Activated CD4-positive, alpha-beta T cell treated with anti-CD3 and anti-CD28 coated beads, Interleukin-2, amount 50 U/mL, for 1 hour (primary cell): ENCODE results near the gene STK38.
"Not testable (repeated sequence)": the region's sequence is repeated elsewhere in the genome, so short reads cannot be mapped to it uniquely, and the experiment has no call there.

ENCODE experiments used
- DNase-seq: peaks from one replicate; pipeline ENCODE4 v3.0.0-alpha.2; 2020

Gene STK38

DNA sequence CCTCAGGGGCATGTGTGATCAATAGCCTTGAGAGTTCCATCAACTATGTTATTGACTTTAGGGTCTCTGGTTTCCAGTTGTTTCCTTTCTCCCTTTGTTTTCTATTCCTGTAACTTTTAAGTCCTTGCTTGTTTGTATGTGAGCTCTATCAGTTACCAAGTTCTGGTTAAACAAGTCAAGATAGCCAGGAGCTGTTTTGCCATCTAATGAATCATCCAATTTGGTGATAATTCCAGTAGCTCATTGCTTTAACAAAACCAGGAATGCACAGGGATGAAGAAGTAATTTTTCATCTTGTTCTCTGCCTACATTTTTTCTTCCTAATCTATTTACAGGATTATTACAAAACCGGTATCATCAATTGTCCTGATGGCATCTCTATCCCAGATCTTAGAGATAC is 68.0 kb downstream of the STK38 start:
- no peak for DNase-seq

DNA sequence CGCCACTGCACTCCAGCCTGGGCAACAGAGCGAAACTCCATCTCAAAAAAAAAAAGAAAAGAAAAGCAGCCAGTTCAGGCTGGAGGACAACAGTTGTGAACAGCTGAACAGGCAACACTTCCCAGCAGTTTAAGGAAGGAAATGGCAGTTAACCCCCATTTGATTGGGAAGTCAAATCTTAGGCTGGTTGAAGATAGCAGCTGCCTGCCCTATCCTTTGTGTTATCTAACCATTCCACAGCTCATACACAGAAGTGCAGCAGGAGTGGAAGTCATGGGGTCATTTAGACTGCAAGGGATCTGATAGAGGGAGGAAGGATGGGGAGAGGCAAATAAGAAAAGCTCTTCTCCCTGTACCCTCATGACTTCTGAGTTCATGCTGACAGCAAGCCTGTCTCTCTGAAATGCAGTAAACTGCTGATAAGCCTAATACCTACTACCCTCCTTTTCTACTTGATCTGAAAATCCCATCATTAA is 69.2 kb downstream of the STK38 start:
- no peak for DNase-seq

DNA sequence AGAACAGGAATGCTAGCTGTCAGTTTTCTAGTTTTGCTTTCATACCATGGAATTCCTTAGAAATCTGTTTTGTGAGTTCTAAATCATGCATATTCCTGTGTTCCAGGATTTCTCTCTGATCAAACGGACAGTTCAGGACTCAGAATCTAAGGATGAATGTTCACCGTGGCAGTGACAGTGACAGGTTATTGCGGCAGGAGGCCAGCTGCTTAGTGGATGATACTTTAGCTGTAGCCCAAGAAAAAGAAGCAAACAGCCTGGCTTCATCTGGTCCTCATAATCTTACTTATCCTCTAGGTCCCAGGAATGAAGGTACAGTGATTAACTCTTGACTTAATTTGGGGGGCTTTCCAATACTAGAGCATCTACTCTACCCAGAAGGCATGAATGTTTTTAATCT is 77.3 kb downstream of the STK38 start:
- DNase-seq, result no peak

GRCh38 chr6:36469148-36469661 is 78.1 kb downstream of the STK38 start:
- DNase-seq, result no peak

- no peak for DNase-seq
These were observed 79.7 kb downstream of the STK38 start for GRCh38 chr6:36467625-36468024.

DNA sequence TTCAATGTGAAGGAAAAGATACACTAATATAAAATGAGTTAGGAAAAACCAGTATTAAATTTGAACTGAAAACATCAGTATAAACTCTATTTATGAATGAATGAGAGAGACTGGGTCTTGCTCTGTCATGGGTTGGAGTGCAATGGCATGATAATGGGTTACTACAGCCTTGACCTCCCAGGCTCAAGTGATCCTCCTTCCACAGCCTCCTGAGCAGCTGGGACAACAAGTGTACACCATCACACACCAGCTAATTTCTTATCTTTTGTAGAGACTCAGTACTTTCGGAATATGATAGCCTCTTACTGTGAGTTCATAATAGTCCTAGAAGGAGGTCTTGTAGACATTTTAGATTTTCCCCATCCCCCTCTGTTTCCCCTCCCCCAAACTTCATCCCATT is 83.0 kb downstream of the STK38 start:
- no peak for DNase-seq

- no peak for DNase-seq
These were observed 83.6 kb downstream of the STK38 start for GRCh38 chr6:36463676-36464075.

DNA sequence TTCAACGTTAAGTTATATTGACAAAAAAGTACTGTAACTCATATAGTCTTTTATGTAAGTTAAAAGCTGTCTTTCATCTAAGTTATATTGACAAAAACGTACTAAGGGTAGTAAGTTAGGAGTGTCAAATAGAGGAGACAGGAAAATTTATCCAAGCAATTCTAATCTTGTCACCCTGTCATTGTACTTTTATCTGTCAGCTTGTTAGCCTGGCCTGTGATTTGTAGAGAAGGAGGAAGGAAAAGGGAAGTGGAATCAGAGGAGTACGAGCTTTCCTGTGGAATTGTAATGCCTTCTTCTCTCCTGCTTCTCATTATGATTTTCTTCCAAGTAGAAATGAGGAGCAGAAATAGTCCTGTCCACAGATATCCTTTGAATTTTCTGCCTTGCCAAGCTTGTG is 85.6 kb downstream of the STK38 start:
- DNase-seq, result no peak

DNA sequence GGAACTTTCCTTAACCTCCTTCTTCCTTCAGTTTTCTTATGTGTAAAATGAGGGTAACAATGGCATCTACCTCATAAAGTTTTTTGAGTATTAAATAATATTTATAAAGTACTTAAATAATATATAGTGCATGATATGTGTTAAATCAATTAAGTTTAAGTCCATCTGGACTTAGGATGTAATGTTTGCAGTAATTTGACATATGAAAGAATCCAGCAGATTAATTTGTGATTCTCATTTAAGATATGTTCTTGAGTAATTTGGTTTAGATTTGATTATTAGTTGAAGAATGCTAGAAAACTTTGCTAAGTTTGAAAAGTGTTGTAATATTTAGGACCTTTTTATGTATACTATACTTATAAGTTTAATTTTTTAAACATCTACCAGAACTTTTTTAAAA is 86.4 kb downstream of the STK38 start:
- no peak for DNase-seq

GRCh38 chr6:36459501-36459900 is 87.8 kb downstream of the STK38 start:
- DNase-seq, result no peak

DNA sequence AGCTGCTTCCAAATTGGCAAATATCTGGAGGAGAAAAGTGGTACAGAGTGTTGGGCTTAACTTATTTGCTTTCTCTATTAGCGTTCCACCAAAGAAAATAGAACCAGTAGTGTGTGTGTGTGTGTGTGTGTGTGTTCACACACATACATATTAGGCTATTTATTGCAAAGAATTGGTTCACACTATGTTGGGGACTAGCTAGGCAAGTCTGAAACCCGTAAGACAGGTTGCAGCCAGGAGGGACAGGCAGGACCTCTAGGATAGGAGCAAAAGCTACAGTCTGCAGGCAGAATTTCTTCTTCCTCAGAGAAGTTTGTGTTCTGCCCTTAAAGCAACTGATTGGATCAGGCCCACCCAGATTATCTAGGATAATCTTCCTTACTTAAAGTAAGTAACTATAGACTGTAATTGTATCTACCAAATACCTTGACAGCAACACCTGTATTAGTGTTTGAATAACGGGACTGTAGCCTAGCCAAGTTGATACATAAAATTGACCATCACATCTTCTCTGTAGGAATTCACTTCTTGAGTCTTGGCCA is 91.7 kb downstream of the STK38 start:
- DNase-seq, result no peak

DNA sequence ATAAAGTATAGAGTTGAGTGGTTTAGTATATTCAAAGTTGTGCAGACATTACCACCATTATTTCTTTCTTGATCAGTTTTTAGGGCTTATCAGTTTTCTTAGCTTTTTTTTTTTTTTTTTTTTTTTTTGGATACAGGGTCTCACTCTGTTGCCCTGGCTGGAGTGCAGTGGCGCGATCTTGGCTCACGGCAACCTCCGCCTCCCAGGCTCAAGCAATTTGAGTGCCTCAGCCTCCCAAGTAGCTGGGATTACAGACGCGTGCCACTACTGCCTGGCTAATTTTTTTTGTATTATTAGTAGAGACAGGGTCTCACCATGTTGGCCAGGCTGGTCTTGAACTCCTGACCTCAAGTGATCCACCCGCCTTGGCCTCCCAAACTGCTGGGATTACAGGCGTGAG is 94.4 kb downstream of the STK38 start:
- not testable (repeated sequence) for DNase-seq

DNA sequence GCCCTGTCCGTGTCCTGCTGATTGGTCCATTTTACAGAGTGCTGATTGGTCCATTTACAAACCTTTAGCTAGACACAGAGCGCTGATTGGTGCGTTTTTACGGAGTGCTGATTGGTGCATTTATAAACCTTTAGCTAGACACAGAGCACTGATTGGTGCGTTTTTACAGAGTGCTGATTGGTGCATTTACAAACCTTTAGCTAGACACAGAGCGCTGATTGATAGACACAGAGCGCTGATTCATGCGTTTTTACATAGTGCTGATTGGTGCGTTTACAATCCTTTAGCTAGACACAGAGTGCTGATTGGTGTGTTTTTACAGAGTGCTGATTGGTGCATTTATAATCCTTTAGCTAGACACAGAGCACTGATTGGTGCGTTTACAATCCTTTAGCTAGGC is 98.1 kb downstream of the STK38 start:
- not testable (repeated sequence) for DNase-seq

- DNase-seq, result no peak
These were observed 101.7 kb downstream of the STK38 start for GRCh38 chr6:36445621-36446020.

- DNase-seq, result no peak
These were observed 102.8 kb downstream of the STK38 start for GRCh38 chr6:36444470-36444869.
